GM19043 (cell line): Measurements from ENCODE around the gene MRGPRF.
"Not testable (repeated sequence)": the region's sequence is repeated elsewhere in the genome, so short reads cannot be mapped to it uniquely, and the experiment has no call there.

Source experiments
- ATAC-seq: cut with Tn5 transposase; IDR thresholded peaks from one replicate; pipeline ENCODE4 v1.9.1; 2021; ENCODE audit warnings: low read depth; ENCODE audit not compliant: unreplicated experiment

MRGPRF gene

GRCh38 chr11:68992743-68993255 lies 20.2 kb downstream of the MRGPRF start:
- ATAC-seq, result no peak

- no peak for ATAC-seq
Measured at GRCh38 chr11:68990995-68991780, 21.9 kb downstream of the MRGPRF start.

GRCh38 chr11:68989936-68990606 lies 23.0 kb downstream of the MRGPRF start:
- no peak for ATAC-seq

- ATAC-seq, result no peak
Measured at GRCh38 chr11:68988491-68988890, 24.6 kb downstream of the MRGPRF start.

- no peak for ATAC-seq
Measured at GRCh38 chr11:68987211-68987610, 25.8 kb downstream of the MRGPRF start.

GRCh38 chr11:68983801-68984200 lies 29.2 kb downstream of the MRGPRF start:
- ATAC-seq, result no peak

GRCh38 chr11:68982134-68982533 lies 30.9 kb downstream of the MRGPRF start:
- no peak for ATAC-seq

- no peak for ATAC-seq
Measured at GRCh38 chr11:68980776-68981065, 32.3 kb downstream of the MRGPRF start, which contains the start of gene MRGPRD. MRGPRD (minus strand) TSS chr11:68980986; CDS start chr11:68980986, 0 bp downstream.

- ATAC-seq, result no peak
Measured at GRCh38 chr11:68979931-68980775, 32.9 kb downstream of the MRGPRF start.

- ATAC-seq, result no peak
Measured at GRCh38 chr11:68978931-68979594, 34.0 kb downstream of the MRGPRF start.

- ATAC-seq, result no peak
Measured at GRCh38 chr11:68978626-68978930, 34.5 kb downstream of the MRGPRF start.

- ATAC-seq, result no peak
Measured at GRCh38 chr11:68977781-68978625, 35.0 kb downstream of the MRGPRF start.

GRCh38 chr11:68976563-68976962 lies 36.5 kb downstream of the MRGPRF start:
- no peak for ATAC-seq

- no peak for ATAC-seq
Measured at GRCh38 chr11:68976095-68976494, 37.0 kb downstream of the MRGPRF start.

- no peak for ATAC-seq
Measured at GRCh38 chr11:68974421-68975194, 38.4 kb downstream of the MRGPRF start.

- ATAC-seq, result not testable (repeated sequence)
Measured at GRCh38 chr11:68973706-68974105, 39.3 kb downstream of the MRGPRF start.

GRCh38 chr11:68973219-68973618 lies 39.8 kb downstream of the MRGPRF start:
- ATAC-seq, result no peak

- no peak for ATAC-seq
Measured at GRCh38 chr11:68970921-68971636, 42.0 kb downstream of the MRGPRF start.
